ENCODE data around the gene KCND3.

KCND3 gene

DNA sequence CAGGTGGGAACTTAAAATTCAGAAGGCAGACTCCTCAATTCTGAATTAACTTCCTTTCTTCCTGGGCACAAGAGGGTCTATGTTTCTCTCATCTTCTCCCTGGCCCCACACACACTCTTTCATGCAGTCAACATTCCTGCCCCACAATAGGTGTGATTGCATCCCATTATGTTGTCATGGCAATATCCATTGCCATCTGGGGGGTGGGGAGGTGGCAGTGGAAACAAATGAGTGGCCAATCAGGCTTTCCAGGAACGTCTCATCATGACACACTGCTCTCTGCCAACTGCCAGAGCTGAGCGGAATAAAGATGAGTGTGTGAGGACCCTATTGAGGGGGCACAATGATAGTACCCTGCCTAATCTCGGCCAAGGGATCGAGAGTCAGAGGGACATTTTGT, 80.4 kb downstream of the KCND3 start:
- no peak for DNase-seq

DNA sequence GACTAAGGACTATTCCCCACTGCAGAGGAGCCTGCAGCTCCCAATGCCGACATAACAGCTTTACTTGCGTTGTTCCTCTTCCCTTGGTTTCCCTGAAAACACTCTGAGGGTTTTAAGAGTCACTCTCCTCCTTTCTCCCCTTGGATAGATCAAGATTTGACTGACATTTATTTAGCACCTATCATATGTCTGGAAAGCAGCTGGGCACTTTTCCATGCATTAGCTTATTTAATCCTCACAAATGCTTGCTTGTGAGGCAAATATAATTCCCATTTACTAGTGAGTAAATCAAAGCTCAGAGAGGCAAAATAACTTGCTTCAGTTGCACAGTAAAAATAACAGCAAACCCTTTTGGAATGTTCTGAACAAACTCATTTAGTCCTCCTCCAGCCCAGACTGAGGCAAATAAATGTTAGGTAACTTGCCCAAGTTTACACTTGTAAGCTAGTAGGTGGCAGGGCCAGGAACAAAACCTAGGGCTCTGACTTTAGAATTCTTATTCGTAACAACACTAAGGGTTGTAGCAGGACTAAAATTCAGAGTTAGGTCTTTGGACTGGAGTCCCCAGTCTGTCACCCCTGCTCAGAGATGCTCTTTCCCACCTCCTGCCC, 81.4 kb downstream of the KCND3 start:
- no peak for DNase-seq

- DNase-seq, result peak; percentile 36
Observed at GRCh38 chr1:111907321-111907720, 82.1 kb downstream of the KCND3 start.

DNA sequence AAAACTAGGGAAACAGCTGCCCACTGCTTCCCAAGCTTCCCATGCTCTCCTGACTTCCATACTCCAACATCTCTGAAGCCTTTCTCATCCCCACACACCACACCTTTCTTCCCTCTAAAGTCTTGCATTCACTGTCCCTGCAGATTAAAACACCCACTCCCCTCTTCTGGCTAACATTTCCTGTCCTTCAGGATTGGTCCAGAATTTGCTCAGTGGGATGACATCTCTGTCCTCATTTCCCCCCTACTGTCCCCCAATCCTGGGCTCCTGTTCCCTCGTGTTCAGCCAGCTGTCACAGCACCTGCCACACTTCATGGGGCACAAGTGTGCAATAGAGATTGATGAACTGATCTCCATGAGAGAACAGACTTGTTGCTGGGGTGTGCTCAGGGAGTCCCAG, 82.7 kb downstream of the KCND3 start:
- no peak for DNase-seq

DNA sequence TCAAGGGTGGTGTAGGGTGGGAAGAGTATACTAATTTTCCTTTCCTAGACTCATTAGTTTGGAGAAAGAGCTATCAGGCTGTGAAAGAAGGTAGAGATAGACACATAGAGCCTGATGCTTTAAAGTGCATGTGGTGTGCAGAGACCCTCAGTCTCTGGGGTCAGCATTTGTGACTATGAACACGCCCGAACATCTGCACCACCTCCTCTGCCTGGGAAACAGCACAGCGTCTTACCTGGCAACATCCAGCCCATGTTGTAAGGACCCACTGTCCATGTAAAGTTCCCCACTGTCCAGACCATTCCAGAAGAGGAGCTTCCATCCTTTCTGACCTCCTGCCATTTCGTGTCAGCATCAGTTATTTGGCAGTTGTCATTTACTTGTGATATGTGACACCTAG, 83.4 kb downstream of the KCND3 start:
- no peak for DNase-seq

DNA sequence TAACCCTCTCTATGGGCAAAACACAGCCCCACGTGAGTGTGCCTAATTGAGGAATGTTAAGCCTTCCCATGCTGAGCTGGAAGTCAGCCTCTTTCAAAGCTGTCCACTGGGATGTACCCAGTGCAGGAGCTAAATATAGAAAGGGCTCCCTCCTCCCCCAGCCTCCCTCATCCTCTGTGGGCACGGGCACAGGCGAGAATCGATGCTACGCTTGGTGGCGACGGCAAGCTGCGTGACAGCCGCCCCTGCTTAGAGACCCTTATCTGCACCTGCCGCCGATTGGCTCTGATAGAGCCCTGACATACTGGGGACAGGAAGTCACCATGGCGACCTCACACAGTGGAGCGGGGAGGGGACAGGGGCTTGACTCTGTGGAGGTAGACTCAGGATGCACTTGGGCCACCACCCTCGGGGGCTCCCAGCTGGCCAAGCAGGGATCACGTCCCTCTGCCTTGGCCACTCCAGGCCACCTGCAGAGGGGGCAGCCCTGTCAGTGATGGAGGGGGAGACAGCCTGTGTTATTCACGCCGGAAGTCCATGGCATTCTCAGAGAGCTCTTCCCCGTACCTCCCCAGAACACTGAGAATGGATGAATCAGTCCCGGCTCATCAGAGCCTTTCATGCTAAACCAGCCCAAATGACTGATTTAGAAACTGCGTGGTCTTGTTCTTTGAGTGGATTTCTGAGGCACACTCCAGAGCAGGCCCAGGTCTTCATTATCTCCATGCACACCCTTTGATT, 84.8 kb downstream of the KCND3 start:
- DNase-seq, result peak; percentile 80

GRCh38 chr1:111903871-111904449, 85.5 kb downstream of the KCND3 start:
- DNase-seq, result no peak

DNA sequence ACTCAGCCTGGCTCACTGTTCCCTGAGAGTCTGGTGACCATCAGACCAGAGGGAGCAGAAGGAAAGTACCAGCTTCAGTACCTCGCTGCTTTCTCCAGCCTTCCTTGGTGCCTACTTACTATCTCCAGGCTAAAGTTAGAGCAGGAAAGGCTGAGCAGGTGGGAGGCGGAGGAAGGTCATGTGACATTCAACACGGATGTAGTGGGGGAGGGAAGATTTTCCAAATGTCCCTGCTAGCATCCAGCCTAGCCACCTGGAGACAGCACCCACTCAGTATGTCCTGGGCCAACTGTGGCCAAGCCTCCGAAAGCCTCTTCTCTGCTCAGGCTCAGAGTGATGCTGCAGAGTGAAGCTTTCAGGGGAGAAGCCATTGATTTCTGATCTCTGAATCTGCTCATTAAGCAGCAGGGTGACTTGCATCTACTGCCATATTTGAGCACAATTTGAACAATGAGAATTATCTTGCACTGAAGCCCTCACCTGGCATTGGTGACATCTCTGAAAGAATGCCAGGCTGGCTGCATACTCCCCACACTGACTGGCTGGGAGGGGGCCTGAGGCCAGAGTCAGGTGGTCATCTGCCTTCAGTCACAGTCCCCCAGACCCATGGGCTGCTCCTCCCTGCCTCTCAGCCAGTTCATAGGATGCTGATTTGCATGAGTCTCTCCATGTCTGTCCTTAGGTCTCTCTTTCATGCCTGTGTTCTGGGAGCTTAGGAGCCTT, 86.2 kb downstream of the KCND3 start:
- DNase-seq, result no peak

GRCh38 chr1:111895469-111895868, 94.0 kb downstream of the KCND3 start:
- no peak for DNase-seq

DNA sequence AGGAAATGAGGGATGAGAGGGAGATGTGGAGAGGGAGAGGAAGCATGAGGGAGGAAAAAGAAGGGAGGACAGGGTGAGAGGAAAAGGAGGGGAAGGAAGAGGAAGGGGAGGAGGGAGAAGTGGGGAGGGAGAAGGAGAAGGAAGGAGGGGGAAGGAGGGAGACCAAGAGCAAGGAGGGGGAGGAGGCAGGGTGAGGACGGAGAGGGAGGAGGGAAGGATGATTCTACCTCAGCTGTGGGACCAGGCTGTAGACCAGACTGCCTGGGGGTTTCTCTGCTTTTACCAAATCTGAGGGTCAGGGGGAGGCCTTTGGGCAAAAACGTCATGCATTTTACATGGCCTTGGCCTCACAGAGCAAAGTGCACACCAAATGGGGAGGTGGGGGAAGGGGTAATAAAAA, 94.5 kb downstream of the KCND3 start:
- no peak for DNase-seq

DNA sequence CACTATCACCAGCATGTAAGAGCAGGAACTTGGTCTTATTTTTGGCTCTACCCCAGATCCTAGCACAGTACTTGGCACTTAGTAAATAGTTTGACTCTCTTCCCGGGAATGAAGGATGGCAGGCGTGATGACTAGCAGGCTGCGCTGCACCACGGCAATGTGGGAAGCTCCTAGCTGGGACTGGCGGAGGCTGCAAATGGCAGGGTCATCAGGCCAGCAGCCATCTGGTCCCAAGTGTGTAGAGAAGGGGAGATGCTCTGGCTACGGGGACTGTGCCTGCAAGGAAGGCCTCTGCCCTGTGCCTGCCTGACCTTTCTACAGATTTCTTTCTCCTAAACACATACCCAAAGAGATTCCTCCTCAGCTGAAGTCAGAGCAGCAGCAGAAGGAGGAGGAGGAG, 95.0 kb downstream of the KCND3 start:
- no peak for DNase-seq

- DNase-seq, result no peak
Observed at GRCh38 chr1:111891566-111891965, 97.9 kb downstream of the KCND3 start.

DNA sequence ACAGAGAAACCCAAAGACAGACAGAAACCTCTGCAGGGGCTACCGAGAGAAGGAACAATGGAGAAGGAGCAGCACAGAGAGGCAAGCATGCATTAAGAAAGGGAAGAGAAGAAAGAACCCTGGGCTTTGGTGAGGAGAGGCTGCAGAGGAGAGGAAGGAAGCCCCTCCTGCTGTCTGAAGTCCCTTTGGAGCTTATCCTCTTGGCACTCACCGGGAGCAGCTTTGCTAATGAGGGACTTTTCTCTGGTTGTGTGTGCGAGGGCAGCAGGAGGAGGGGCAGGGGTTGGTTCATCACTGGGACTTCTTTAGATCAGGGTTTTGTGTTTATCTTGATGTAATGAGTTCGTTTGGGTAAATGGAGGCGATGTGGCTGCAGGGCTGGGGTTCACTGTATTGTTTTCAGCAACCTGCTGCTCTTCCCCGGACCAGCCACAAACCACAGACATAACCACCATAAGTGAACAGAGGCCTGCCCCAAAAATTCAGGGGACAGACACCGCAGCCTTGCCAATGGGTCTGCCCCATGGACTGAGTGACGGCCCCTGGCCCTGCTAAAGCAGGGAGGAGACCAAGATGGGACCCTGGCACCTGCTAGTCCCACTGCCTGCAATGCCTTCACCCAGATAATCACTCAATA, 100.6 kb downstream of the KCND3 start:
- no peak for DNase-seq

DNA sequence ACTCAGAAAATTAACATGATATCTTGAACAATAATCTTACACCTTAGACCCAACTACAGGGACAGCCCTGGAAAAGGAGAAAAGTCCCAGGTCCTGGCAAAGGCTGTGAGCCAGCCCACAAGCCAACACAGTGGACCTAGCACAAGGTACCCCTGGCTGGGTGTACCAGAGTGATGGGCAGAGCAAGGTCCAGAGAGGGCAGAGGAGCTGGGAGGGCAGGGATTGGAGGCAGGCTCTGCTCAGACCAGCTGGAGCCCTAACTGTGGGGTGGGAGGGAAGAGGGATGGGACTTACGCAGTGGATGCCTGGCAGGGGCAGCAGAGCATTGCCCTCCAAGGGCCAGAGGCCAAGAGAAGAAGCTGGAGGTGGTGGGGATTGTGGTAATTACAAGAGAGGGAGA, 101.6 kb downstream of the KCND3 start:
- DNase-seq, result no peak

- DNase-seq, result no peak
Observed at GRCh38 chr1:111887385-111887784, 102.1 kb downstream of the KCND3 start.

GRCh38 chr1:111886741-111887140, 102.7 kb downstream of the KCND3 start:
- no peak for DNase-seq

GRCh38 chr1:111884772-111885443, 104.6 kb downstream of the KCND3 start:
- no peak for DNase-seq

GRCh38 chr1:111882986-111883560, 106.4 kb downstream of the KCND3 start:
- no peak for DNase-seq

- DNase-seq, result no peak
Observed at GRCh38 chr1:111882559-111882958, 106.9 kb downstream of the KCND3 start.

GRCh38 chr1:111880881-111881837, 108.3 kb downstream of the KCND3 start:
- no peak for DNase-seq

DNA sequence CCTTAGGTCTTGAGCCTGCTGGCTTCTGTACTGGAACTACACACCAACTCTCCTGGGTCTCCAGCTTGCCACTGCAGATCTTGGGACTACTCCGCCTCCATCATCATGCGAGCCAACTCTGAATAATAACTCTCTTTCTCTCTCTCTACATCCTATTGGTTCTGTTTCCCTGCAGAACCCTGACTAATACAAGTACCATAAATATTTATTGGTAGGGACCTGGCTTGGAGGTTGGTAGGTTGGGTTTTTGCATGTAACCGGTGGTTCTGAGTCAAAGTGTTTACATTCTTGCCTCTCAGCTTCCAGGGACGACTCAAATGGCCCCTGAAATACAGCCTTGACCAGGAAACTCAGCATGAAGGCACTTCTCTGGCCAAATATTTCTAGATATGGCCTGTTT, 110.4 kb downstream of the KCND3 start:
- DNase-seq, result no peak
